OCI-LY1 (cell line): ENCODE data around the gene ACAN.

Experiments
- H2AFZ ChIP-seq: fragments of 200-600 bp; sonication (generic), shearing (Covaris generic); 2 replicates; pipeline ENCODE4 v1.6.0; 2014; ENCODE audit warnings: antibody characterized with exemption, mild to moderate bottlenecking, low read length
- H3F3A ChIP-seq: fragments of 200-600 bp; sonication (generic), shearing (Covaris generic); 2 replicates; pipeline ENCODE4 v1.6.0; 2014; ENCODE audit warnings: mild to moderate bottlenecking, antibody characterized with exemption, low read length, moderate library complexity; ENCODE audit not compliant: insufficient read depth
- H3K27ac ChIP-seq: fragments of 200-600 bp; sonication (generic); 2 replicates; pipeline ENCODE4 v1.5.1; 2014; ENCODE audit warnings: low read length, mixed run types, mild to moderate bottlenecking, low read depth; ENCODE audit not compliant: poor library complexity, severe bottlenecking
- H3K27me3 ChIP-seq: fragments of 200-600 bp; sonication (generic); 2 replicates; pipeline ENCODE4 v1.6.0; 2014; ENCODE audit warnings: antibody characterized with exemption, mild to moderate bottlenecking, low read length, moderate library complexity; ENCODE audit not compliant: insufficient read depth
- H3K36me3 ChIP-seq: fragments of 200-600 bp; sonication (generic); 2 replicates; pipeline ENCODE4 v1.6.1; 2014; ENCODE audit warnings: mild to moderate bottlenecking, antibody characterized with exemption, low read length, moderate library complexity, mixed read lengths; ENCODE audit not compliant: insufficient read depth
- H3K4me1 ChIP-seq: fragments of 200-600 bp; sonication (generic); 2 replicates; pipeline ENCODE4 v1.5.1; 2014; ENCODE audit warnings: mild to moderate bottlenecking, low read length, moderate library complexity; ENCODE audit not compliant: insufficient read depth, severe bottlenecking
- H3K4me2 ChIP-seq: fragments of 200-600 bp; sonication (generic), shearing (Covaris generic); 2 replicates; pipeline ENCODE4 v1.6.1; 2014; ENCODE audit warnings: low read length
- H3K4me3 ChIP-seq: fragments of 200-600 bp; sonication (generic); 2 replicates; pipeline ENCODE4 v1.5.1; 2014; ENCODE audit warnings: low read length, low read depth, mild to moderate bottlenecking, mixed read lengths; ENCODE audit not compliant: poor library complexity, severe bottlenecking
- H3K79me2 ChIP-seq: fragments of 200-600 bp; shearing (Covaris generic); 2 replicates; pipeline ENCODE4 v1.6.1; 2016; ENCODE audit warnings: mixed run types, low read length, mixed read lengths; ENCODE audit not compliant: insufficient read depth
- H3K9ac ChIP-seq: fragments of 200-600 bp; sonication (generic), shearing (Covaris generic); 2 replicates; pipeline ENCODE4 v1.6.1; 2014; ENCODE audit warnings: mild to moderate bottlenecking, low read length, mixed read lengths
- H3K9me2 ChIP-seq: fragments of 200-600 bp; sonication (generic), shearing (Covaris generic); 2 replicates; pipeline ENCODE4 v1.6.1; 2014; ENCODE audit warnings: low read depth, mild to moderate bottlenecking, low read length, mixed read lengths
- H3K9me3 ChIP-seq: fragments of 200-600 bp; shearing (Covaris generic); 2 replicates; pipeline ENCODE4 v1.6.1; 2014; ENCODE audit warnings: low read length, mixed read lengths
- H4K20me1 ChIP-seq: fragments of 200-600 bp; sonication (generic), shearing (Covaris generic); 2 replicates; pipeline ENCODE4 v1.6.0; 2016; ENCODE audit warnings: mild to moderate bottlenecking, low read length; ENCODE audit not compliant: insufficient read depth
- EZH2 ChIP-seq: fragments of 200-600 bp; sonication (generic), shearing (Covaris generic); IDR thresholded peaks from 2 replicates; pipeline ENCODE4 v1.8.0; 2017; ENCODE audit warnings: borderline replicate concordance, mixed run types, mild to moderate bottlenecking, antibody characterized with exemption, low read length, moderate library complexity, mixed read lengths
- TF ChIP-seq, protein P1 (sequence below): fragments of 200-600 bp; sonication (generic), shearing (Covaris generic); IDR thresholded peaks from 2 replicates; pipeline ENCODE4 v1.5.1; 2017; ENCODE audit warnings: mild to moderate bottlenecking, antibody characterized with exemption, low read length, moderate library complexity, mixed read lengths

The ACAN gene

DNA sequence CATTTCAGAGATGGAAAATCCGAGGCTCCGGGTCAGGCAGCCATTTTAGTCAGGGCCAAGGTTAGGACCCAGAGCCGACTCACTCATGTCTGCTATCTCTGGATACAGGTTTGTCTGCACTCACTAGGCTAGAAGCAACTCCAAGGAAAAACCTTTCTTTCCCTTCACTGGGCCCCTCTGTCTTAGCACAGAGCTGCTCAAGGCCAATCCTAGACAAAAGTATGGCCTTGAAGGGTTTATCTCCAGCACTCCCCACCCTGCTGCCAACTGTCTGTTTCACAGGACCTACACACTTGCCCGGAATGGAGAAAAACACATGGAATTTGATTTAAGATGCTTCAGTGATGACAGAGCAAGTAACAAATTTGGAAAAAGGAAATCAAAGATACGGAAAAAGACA lies 25.6 kb downstream of the ACAN start:
- H3K9me2 ChIP-seq = no peaks in the 10 kb centered on the region
- H2AFZ ChIP-seq = no peak overlapping the region
- H3K27ac ChIP-seq = no peak overlapping the region
- H3K9me3 ChIP-seq = no peaks in the 10 kb centered on the region
- no peaks in the 10 kb centered on the region for H3F3A ChIP-seq
- H3K4me2 ChIP-seq = no peak overlapping the region
- H3K36me3 ChIP-seq = no peaks in the 10 kb centered on the region
- TF ChIP-seq, protein P1, sequence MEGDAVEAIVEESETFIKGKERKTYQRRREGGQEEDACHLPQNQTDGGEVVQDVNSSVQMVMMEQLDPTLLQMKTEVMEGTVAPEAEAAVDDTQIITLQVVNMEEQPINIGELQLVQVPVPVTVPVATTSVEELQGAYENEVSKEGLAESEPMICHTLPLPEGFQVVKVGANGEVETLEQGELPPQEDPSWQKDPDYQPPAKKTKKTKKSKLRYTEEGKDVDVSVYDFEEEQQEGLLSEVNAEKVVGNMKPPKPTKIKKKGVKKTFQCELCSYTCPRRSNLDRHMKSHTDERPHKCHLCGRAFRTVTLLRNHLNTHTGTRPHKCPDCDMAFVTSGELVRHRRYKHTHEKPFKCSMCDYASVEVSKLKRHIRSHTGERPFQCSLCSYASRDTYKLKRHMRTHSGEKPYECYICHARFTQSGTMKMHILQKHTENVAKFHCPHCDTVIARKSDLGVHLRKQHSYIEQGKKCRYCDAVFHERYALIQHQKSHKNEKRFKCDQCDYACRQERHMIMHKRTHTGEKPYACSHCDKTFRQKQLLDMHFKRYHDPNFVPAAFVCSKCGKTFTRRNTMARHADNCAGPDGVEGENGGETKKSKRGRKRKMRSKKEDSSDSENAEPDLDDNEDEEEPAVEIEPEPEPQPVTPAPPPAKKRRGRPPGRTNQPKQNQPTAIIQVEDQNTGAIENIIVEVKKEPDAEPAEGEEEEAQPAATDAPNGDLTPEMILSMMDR = no peak
- TF ChIP-seq EZH2 = no peak
- H3K4me3 ChIP-seq = no peak overlapping the region
- no peaks in the 10 kb centered on the region for H3K27me3 ChIP-seq
- H3K4me1 ChIP-seq = no peaks in the 10 kb centered on the region
- H4K20me1 ChIP-seq = no peaks in the 10 kb centered on the region
- H3K9ac ChIP-seq = no peak overlapping the region
- no peaks in the 10 kb centered on the region for H3K79me2 ChIP-seq

DNA sequence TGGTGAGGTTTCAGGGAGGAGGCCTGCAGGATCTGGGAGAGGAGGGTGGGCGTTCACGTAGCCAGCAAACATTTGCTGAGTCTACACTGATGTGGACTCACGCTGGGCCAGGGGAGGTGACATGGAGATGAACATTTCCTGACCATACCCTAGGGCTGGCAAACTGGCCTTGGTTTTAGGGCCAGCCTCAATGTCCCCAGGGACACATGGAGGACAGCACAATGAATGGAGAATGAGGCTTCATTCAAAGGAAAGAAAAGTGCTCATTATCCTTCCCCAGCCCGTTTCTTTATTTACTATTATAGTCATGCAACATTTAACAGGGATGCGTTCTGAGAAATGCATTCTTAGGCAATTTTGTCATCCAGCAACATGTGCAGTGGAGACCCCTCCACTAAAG lies 26.8 kb downstream of the ACAN start:
- H3K36me3 ChIP-seq = no peaks in the 10 kb centered on the region
- no peaks in the 10 kb centered on the region for H3K27me3 ChIP-seq
- H3K4me3 ChIP-seq = no peak overlapping the region
- H4K20me1 ChIP-seq = no peaks in the 10 kb centered on the region
- TF ChIP-seq, protein P1 = no peak
- TF ChIP-seq EZH2 = no peak
- no peaks in the 10 kb centered on the region for H3K9me2 ChIP-seq
- H2AFZ ChIP-seq = no peak overlapping the region
- H3F3A ChIP-seq = no peaks in the 10 kb centered on the region
- no peak overlapping the region for H3K4me2 ChIP-seq
- no peaks in the 10 kb centered on the region for H3K79me2 ChIP-seq
- no peak overlapping the region for H3K9ac ChIP-seq
- H3K27ac ChIP-seq = no peak overlapping the region
- no peaks in the 10 kb centered on the region for H3K9me3 ChIP-seq
- no peaks in the 10 kb centered on the region for H3K4me1 ChIP-seq

DNA sequence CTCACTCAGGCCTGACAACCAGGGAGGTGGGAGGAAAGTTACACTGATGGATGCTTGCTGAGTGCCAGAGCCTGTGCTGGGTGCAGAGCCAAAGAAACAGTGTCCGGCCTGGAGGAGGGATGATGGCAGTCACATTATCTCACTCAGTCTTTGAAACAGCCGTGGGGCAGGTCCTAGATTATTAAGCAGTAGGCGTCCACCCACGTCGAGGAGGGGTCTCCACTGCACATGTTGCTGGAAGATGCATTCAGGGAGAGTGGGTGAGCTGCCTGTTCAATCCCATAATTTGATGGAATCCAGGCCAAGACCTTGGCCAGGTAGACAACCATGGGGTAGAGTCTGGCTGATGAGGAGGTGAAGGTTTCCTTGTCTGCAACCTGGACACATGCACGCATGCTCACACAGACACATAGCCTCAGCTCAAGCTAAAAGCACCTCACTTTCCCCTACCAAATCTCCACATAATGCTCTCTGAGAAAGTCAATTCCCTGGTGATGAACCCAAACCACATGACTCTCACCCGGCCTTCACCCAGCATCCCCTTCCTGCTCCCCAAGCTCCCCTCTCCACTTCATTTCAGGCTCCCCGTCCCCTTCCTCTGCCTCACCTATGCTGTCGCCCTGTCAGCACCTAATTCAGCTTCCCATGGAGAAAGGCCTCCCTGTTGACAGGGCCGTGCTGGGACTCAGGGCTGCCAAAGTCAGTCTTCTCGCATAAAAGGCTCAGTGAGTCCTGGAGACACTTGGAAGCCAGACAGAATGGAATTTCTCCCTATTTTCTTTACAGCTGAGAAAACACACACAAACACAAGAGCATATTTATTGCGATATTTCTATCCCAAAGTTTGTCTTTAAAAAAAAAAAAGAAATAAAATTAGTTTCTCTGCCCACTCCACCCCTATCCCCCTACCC lies 29.8 kb downstream of the ACAN start:
- Histone ChIP-seq H2AFZ (no peak overlapping the region), H3K27me3 (no peaks in the 10 kb centered on the region), H3F3A (no peaks in the 10 kb centered on the region), H3K36me3 (no peaks in the 10 kb centered on the region), H3K27ac (no peak overlapping the region), H3K9me3 (no peaks in the 10 kb centered on the region), H3K9me2 (no peaks in the 10 kb centered on the region), H3K4me2 (no peak overlapping the region), H4K20me1 (no peaks in the 10 kb centered on the region), H3K4me1 (no peaks in the 10 kb centered on the region), H3K79me2 (no peaks in the 10 kb centered on the region), H3K4me3 (no peak overlapping the region), H3K9ac (no peak overlapping the region)
- TF ChIP-seq, protein P1 = no peak
- no peak for TF ChIP-seq EZH2
